Neutrophil (primary cell): ENCODE data around the gene PAM16.

Experiments
- H3K27ac ChIP-seq: fragments of 200-600 bp; sonication (generic); 2 replicates; pipeline ENCODE4 v1.5.1; 2016; ENCODE audit warnings: mild to moderate bottlenecking, moderate library complexity
- H3K27me3 ChIP-seq: fragments of 200-600 bp; sonication (generic); 2 replicates; pipeline ENCODE4 v1.6.0; 2016; ENCODE audit warnings: mild to moderate bottlenecking
- H3K36me3 ChIP-seq: fragments of 200-600 bp; sonication (generic); 2 replicates; pipeline ENCODE4 v1.5.1; 2017
- H3K4me1 ChIP-seq, 2 experiments: fragments of 200-600 bp in 1 of 2; sonication (generic) in 1 of 2; 1 replicate in 1 of 2; 2 replicates in 1 of 2; pipeline versions ENCODE4 v1.5.1 to v1.6.1; 2013 to 2016; ENCODE audit warnings: low read depth in 1 of 2, low read length in 1 of 2, mild to moderate bottlenecking in 1 of 2, moderate library complexity in 1 of 2; ENCODE audit not compliant: control insufficient read depth in 1 of 2, insufficient read depth in 1 of 2
- H3K4me3 ChIP-seq, 2 experiments: fragments of 200-600 bp in 1 of 2; sonication (generic) in 1 of 2; 1 replicate in 1 of 2; 2 replicates in 1 of 2; pipeline ENCODE4 v1.5.1; 2013 to 2016; ENCODE audit warnings: low read depth in 1 of 2, low read length in 1 of 2, mild to moderate bottlenecking in 1 of 2, moderate library complexity in 1 of 2
- H3K9me3 ChIP-seq: fragments of 200-600 bp; sonication (generic); 2 replicates; pipeline ENCODE4 v1.5.1; 2016
- CTCF ChIP-seq: fragments of 200-600 bp; sonication (generic); IDR thresholded peaks from 2 replicates; pipeline ENCODE4 v1.5.1; 2016; ENCODE audit warnings: antibody characterized with exemption

The PAM16 gene

GRCh38 chr16:4342866-4343744 is 8.0 kb downstream of the PAM16 start:
- H3K4me3 ChIP-seq: no peak overlapping the region
- H3K36me3 ChIP-seq: peaks cover 39% of the 10 kb centered on the region
- H3K27me3 ChIP-seq: no peaks in the 10 kb centered on the region
- no peak overlapping the region for H3K27ac ChIP-seq
- peaks cover 35 to 40% of the 10 kb centered on the region in 2 experiments for H3K4me1 ChIP-seq
- TF ChIP-seq CTCF: no peak
- no peaks in the 10 kb centered on the region for H3K9me3 ChIP-seq

DNA sequence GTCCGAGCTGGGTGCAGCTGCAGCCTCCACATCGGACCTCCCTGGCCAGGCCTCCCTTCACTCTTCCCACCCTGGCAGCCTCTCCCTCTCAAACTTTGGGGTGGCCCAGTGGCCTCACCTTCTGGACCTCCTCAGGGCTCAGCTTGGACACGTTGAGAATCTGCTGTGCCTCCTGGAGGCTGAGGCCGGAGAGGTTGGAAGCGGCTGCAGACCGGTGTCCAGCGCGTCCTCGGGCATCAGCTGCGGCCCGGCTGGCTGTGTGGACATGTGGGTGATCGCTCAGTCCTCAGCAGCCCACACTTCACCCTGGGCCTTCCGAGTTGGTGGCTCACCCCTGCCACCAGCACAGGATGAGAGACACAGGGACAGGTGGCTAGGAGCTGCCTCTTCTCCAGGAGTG is 9.9 kb downstream of the PAM16 start:
- Histone ChIP-seq H3K27me3 (no peaks in the 10 kb centered on the region), H3K4me3 (no peak overlapping the region), H3K4me1 (peaks cover 16 to 22% of the 10 kb centered on the region in 2 experiments), H3K9me3 (no peaks in the 10 kb centered on the region), H3K36me3 (peaks cover 42% of the 10 kb centered on the region), H3K27ac (no peak overlapping the region)
- no peak for TF ChIP-seq CTCF

- Histone ChIP-seq H3K4me1 (peaks cover 8 to 14% of the 10 kb centered on the region in 2 experiments), H3K9me3 (no peaks in the 10 kb centered on the region), H3K36me3 (peaks cover 42% of the 10 kb centered on the region), H3K27me3 (no peaks in the 10 kb centered on the region), H3K27ac (no peak overlapping the region), H3K4me3 (no peak overlapping the region)
- no peak for TF ChIP-seq CTCF
Measured at GRCh38 chr16:4340443-4340842, 10.7 kb downstream of the PAM16 start.

GRCh38 chr16:4339909-4340308 is 11.2 kb downstream of the PAM16 start:
- no peaks in the 10 kb centered on the region for H3K27me3 ChIP-seq
- peaks cover 3 to 8% of the 10 kb centered on the region in 2 experiments for H3K4me1 ChIP-seq
- no peaks in the 10 kb centered on the region for H3K9me3 ChIP-seq
- H3K36me3 ChIP-seq: peaks cover 42% of the 10 kb centered on the region
- H3K4me3 ChIP-seq: no peak overlapping the region
- no peak overlapping the region for H3K27ac ChIP-seq
- TF ChIP-seq CTCF: no peak

DNA sequence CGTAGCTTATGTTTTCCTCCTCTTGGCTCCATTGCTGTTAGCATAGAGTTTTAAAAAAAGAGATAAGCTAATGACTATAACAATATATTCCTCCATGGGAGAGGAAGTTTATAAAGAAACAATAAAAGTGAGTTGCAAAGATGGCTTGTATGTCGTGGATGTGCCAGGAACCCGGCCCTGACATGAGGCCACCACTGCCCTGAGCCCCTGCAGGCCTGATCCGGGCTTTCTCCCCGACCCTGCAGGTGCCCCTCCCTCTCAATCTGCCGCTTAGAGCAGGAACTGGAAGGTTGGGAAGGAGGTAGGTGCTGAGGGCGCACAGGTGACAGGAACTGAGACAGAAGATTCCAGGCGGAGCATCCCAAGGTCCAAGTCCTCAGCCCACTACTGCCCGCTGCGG is 11.7 kb downstream of the PAM16 start:
- Histone ChIP-seq H3K4me3 (no peak overlapping the region), H3K9me3 (no peaks in the 10 kb centered on the region), H3K27me3 (no peaks in the 10 kb centered on the region), H3K27ac (no peak overlapping the region), H3K36me3 (peaks cover 42% of the 10 kb centered on the region), H3K4me1 (peaks cover 0 to 4% of the 10 kb centered on the region in 2 experiments)
- TF ChIP-seq CTCF: no peak
